Activated CD4-positive, CD25-positive, alpha-beta regulatory T cell treated with anti-CD3 and anti-CD28 coated beads, Interleukin-2, amount 50 U/mL, for 72 hours (primary cell): Measurements from ENCODE around the gene CALR.
"Not testable (repeated sequence)": the region's sequence is repeated elsewhere in the genome, so short reads cannot be mapped to it uniquely, and the experiment has no call there.

ENCODE experiments used
- DNase-seq: peaks from one replicate; pipeline ENCODE4 v3.0.0; 2021

CALR gene

GRCh38 chr19:12935071-12935470, 3.3 kb upstream of the CALR start:
- no peak for DNase-seq

GRCh38 chr19:12936582-12936981, 1.8 kb upstream of the CALR start:
- DNase-seq: no peak

- no peak for DNase-seq
Measured at GRCh38 chr19:12937093-12937926, 1.1 kb upstream of the CALR start.

- DNase-seq: no peak
Measured at GRCh38 chr19:12938779-12939601, 581 bp downstream of the CALR start.

- DNase-seq: no peak
Measured at GRCh38 chr19:12939975-12940423, 1.6 kb downstream of the CALR start.

GRCh38 chr19:12940897-12941296, 2.5 kb downstream of the CALR start:
- no peak for DNase-seq

- no peak for DNase-seq
Measured at GRCh38 chr19:12943437-12944044, 5.1 kb downstream of the CALR start.

- no peak for DNase-seq
Measured at GRCh38 chr19:12944104-12944674, 5.8 kb downstream of the CALR start.

- peak; percentile 99 for DNase-seq
Measured at GRCh38 chr19:12945479-12946091, 7.2 kb downstream of the CALR start, which contains the start of gene RAD23A. RAD23A (plus strand) TSS chr19:12945862; CDS start chr19:12945949, 87 bp downstream.

GRCh38 chr19:12946092-12946721, 7.8 kb downstream of the CALR start:
- DNase-seq: peak; percentile 68

- no peak for DNase-seq
Measured at GRCh38 chr19:12946731-12947496, 8.5 kb downstream of the CALR start.

- DNase-seq: no peak
Measured at GRCh38 chr19:12947702-12948611, 9.5 kb downstream of the CALR start.

GRCh38 chr19:12948612-12949362, 10.4 kb downstream of the CALR start:
- no peak for DNase-seq

GRCh38 chr19:12949363-12950283, 11.2 kb downstream of the CALR start:
- DNase-seq: no peak

GRCh38 chr19:12952050-12952449, 13.6 kb downstream of the CALR start:
- DNase-seq: not testable (repeated sequence)

GRCh38 chr19:12952488-12953137, 14.2 kb downstream of the CALR start:
- DNase-seq: no peak

- no peak for DNase-seq
Measured at GRCh38 chr19:12953138-12953798, 14.9 kb downstream of the CALR start.
